NB4 (cell line): ENCODE data around the gene GSS.
"Not testable (repeated sequence)": the region's sequence is repeated elsewhere in the genome, so short reads cannot be mapped to it uniquely, and the experiment has no call there.

Experiments used
- DNase-seq: peaks from one replicate; pipeline ENCODE4 v3.0.0; 2010; ENCODE audit warnings: low read depth
- H3K4me3 ChIP-seq: one replicate; pipeline ENCODE4 v1.5.1; 2011; ENCODE audit warnings: mild to moderate bottlenecking, low read depth, low read length, moderate library complexity
- CTCF ChIP-seq: IDR thresholded peaks from one replicate; pipeline ENCODE4 v1.5.1; 2012; ENCODE audit warnings: low read depth, low read length
- MAX ChIP-seq: IDR thresholded peaks from 2 replicates; pipeline ENCODE4 v1.6.1; 2011; ENCODE audit warnings: low read depth, low read length
- MYC ChIP-seq: IDR thresholded peaks from 2 replicates; pipeline ENCODE4 v1.6.1; 2011; ENCODE audit warnings: low read depth, low read length
- POLR2A ChIP-seq: IDR thresholded peaks from 2 replicates; pipeline ENCODE4 v1.6.1; 2011; ENCODE audit warnings: mild to moderate bottlenecking; ENCODE audit not compliant: insufficient read length; ENCODE audit errors: extremely low read depth

Gene GSS

GRCh38 chr20:34915131-34915530, 40.5 kb downstream of the GSS start:
- DNase-seq = no peak
- H3K4me3 ChIP-seq = no peak overlapping the region
- TF ChIP-seq MYC (no peak), POLR2A (no peak), CTCF (no peak), MAX (no peak)

GRCh38 chr20:34907616-34908469, 47.8 kb downstream of the GSS start:
- TF ChIP-seq POLR2A (no peak), CTCF (no peak), MYC (no peak), MAX (no peak)
- no peak for DNase-seq

GRCh38 chr20:34904202-34904621, 51.4 kb downstream of the GSS start:
- no peak for TF ChIP-seq MAX
- TF ChIP-seq CTCF = no peak
- no peak for TF ChIP-seq POLR2A
- TF ChIP-seq MYC = no peak
- no peak overlapping the region for H3K4me3 ChIP-seq
- no peak for DNase-seq

More at GRCh38 chr20:34907616-34908469, 47.8 kb downstream of the GSS start:
- H3K4me3 ChIP-seq = no peak overlapping the region

- H3K4me3 ChIP-seq, DNase-seq: not testable (repeated sequence)
These were observed 56.9 kb downstream of the GSS start for GRCh38 chr20:34898731-34899130.

- not testable (repeated sequence) for DNase-seq, H3K4me3 ChIP-seq
These were observed 57.5 kb downstream of the GSS start for GRCh38 chr20:34898129-34898528.

GRCh38 chr20:34896086-34896621, 59.5 kb downstream of the GSS start:
- H3K4me3 ChIP-seq = no peak overlapping the region

More at GRCh38 chr20:34896086-34896621, 59.5 kb downstream of the GSS start:
- no peak for DNase-seq
- TF ChIP-seq POLR2A (no peak), MYC (no peak), CTCF (no peak), MAX (no peak)
